ENCODE results near the gene PRDX5. TPM values are rescaled to one million over a fixed set of nuclear protein-coding genes. Genes with fewer than 3 reads are reported as not detected.

The PRDX5 gene
- total and polyA plus RNA-seq, 9 of the 15 experiments (the other 6 are each of a cell fraction or from before 2014, with no cell fraction given), result 40.8 to 327 (median 204) TPM

GRCh38 chr11:64330888-64331287 is 13.0 kb downstream of the PRDX5 start:
- in situ Hi-C loops (cut with MboI), result no loop called here
- POLR2A ChIA-PET, result interaction anchor here (0.6 to 1.8 kb wide), 7 partner anchors 8 to 167 kb away, joined by 3 to 15 read pairs (median 4); partner anchors contain the start of genes ESRRA, PRDX5 and TRMT112
- FAIRE-seq, result no peak

More at GRCh38 chr11:64330888-64331287, 13.0 kb downstream of the PRDX5 start:
- TF ChIP-seq ELF1 (tag; IDR thresholded peaks at IDR 0.05) (0 out of 2 replicates have a peak, but pooled peaks have one; percentile 0), GABPA (tag; conservative IDR thresholded peaks at IDR 0.05; ENCODE audit: low read depth) (0 out of 2 replicates have a peak, but pooled peaks have one; percentile 2), THRB (CRISPR knock-in tag; conservative IDR thresholded peaks at IDR 0.05) (no peak), ARID1B (IDR thresholded peaks at IDR 0.05) (no peak), TCF15 (CRISPR knock-in tag; IDR thresholded peaks at IDR 0.05) (no peak), ZNF589 (CRISPR knock-in tag; IDR thresholded peaks at IDR 0.05; ENCODE audit: low read depth) (no peak), ZNF77 (CRISPR knock-in tag; IDR thresholded peaks at IDR 0.05) (no peak)
- ATAC-seq (no peak), DNase-seq (ENCODE audit: extremely low read depth in 1 of 4, low spot score in 3 of 4) (no peak)
- Histone ChIP-seq H3K4me3 (no peak overlapping the region), H3K9ac (ENCODE audit: insufficient read depth in 1 of 2, low read depth in 2 of 2, low read length in 2 of 2) (peak overlapping the region; percentile 67 to 89; a peak in 3 of 4 replicates), H2AFZ (ENCODE audit: low read depth, low read length) (no peak overlapping the region; the same call in 1 of the 2 replicates), H4K20me1 (replicated peaks; ENCODE audit: control insufficient read depth, insufficient read depth, low read length) (no peaks in the 10 kb centered on the region), H3K4me1 (replicated peaks in 1 of 2; ENCODE audit: control insufficient read depth in 2 of 2, insufficient read depth in 2 of 2, low read length in 2 of 2) (peaks cover 30 to 44% of the 10 kb centered on the region in 2 experiments), H3K36me3 (ENCODE audit: control insufficient read depth, insufficient read depth, low read length) (no peaks in the 10 kb centered on the region; the same call in 2 of the 3 replicates), H3K9me1 (ENCODE audit: control insufficient read depth, insufficient read depth, low read length) (no peaks in the 10 kb centered on the region), H3K27me3 (ENCODE audit: control insufficient read depth in 2 of 2, insufficient read depth in 2 of 2, low read length in 2 of 2) (no peaks in the 10 kb centered on the region), H3K79me2 (ENCODE audit: control insufficient read depth, insufficient read depth, low read length) (no peaks in the 10 kb centered on the region), H3K9me3 (replicated peaks; ENCODE audit: control insufficient read depth, insufficient read depth, low read depth, low read length) (no peaks in the 10 kb centered on the region; the same call in 1 of the 2 replicates), H3K4me2 (ENCODE audit: insufficient read depth, low read length) (no peak overlapping the region; the same call in 1 of the 2 replicates), H3K27ac (ENCODE audit: extremely low read depth, low read depth, low read length) (peak overlapping the region; percentile 79; the same call in 2 of the 3 replicates)
- no TSS peak for BruUV-seq (replicated peaks)
- CTCF ChIA-PET (ENCODE audit: low intra/inter-chr PET ratio), result no interaction called here
- 93% methylated on average over 8 of the region's 11 CpGs for WGBS (ENCODE audit: insufficient coverage, low coverage, missing lambda C conversion rate)
- intact Hi-C loops (cut with micrococcal nuclease), result loop anchor here (1.0 kb wide), 1 partner anchor 14 kb away; the partner anchor contains the start of gene TRMT112
